MM.1S (cell line): ENCODE measurements around the gene ECE1.
A peak's percentile ranks its signal among the peaks of the same experiment; 100 is the strongest.

Experiments
- DNase-seq: peaks from one replicate; pipeline ENCODE4 v3.0.0-alpha.2; 2015
- H2AFZ ChIP-seq: fragments of 300-600 bp; sonication (generic); 2 replicates; pipeline ENCODE4 v1.6.0; 2016; ENCODE audit warnings: antibody characterized with exemption, low read length
- H3F3A ChIP-seq: fragments of 300-600 bp; sonication (generic); 2 replicates; pipeline ENCODE4 v1.6.1; 2016; ENCODE audit warnings: mild to moderate bottlenecking, antibody characterized with exemption, low read length, moderate library complexity, mixed read lengths; ENCODE audit not compliant: insufficient read depth
- H3K27ac ChIP-seq: fragments of 300-600 bp; sonication (generic); 2 replicates; pipeline ENCODE4 v1.5.1; 2016; ENCODE audit warnings: mild to moderate bottlenecking, low read length
- H3K27me3 ChIP-seq: fragments of 300-600 bp; sonication (generic); replicated peaks from 2 replicates; pipeline ENCODE4 v1.6.0; 2016; ENCODE audit warnings: low read length; ENCODE audit not compliant: insufficient read depth
- H3K36me3 ChIP-seq: fragments of 300-600 bp; sonication (generic); replicated peaks from 2 replicates; pipeline ENCODE4 v1.6.1; 2016; ENCODE audit warnings: mild to moderate bottlenecking, low read length, mixed read lengths; ENCODE audit not compliant: insufficient read depth
- H3K4me1 ChIP-seq: fragments of 300-600 bp; sonication (generic); 2 replicates; pipeline ENCODE4 v1.6.1; 2016; ENCODE audit warnings: low read length, mixed read lengths
- H3K4me2 ChIP-seq: fragments of 300-600 bp; sonication (generic); 2 replicates; pipeline ENCODE4 v1.6.0; 2016; ENCODE audit warnings: low read depth, low read length
- H3K4me3 ChIP-seq: fragments of 300-600 bp; sonication (generic); 2 replicates; pipeline ENCODE4 v1.5.1; 2016; ENCODE audit warnings: low read length, mixed read lengths
- H3K79me2 ChIP-seq: fragments of 300-600 bp; sonication (generic); 2 replicates; pipeline ENCODE4 v1.6.1; 2016; ENCODE audit warnings: mixed run types, low read length, mixed read lengths
- H3K9ac ChIP-seq: fragments of 300-600 bp; sonication (generic); 2 replicates; pipeline ENCODE4 v1.6.1; 2016; ENCODE audit warnings: low read length, mixed read lengths
- H3K9me2 ChIP-seq: fragments of 300-600 bp; sonication (generic); replicated peaks from 2 replicates; pipeline ENCODE4 v1.6.1; 2016; ENCODE audit warnings: mild to moderate bottlenecking, low read length, mixed read lengths; ENCODE audit not compliant: insufficient read depth
- H3K9me3 ChIP-seq: fragments of 300-600 bp; sonication (generic); replicated peaks from 2 replicates; pipeline ENCODE4 v1.6.1; 2016; ENCODE audit warnings: mild to moderate bottlenecking, low read length, mixed read lengths; ENCODE audit not compliant: insufficient read depth
- H4K20me1 ChIP-seq: fragments of 300-600 bp; sonication (generic); 2 replicates; pipeline ENCODE4 v1.6.1; 2016; ENCODE audit warnings: mild to moderate bottlenecking, low read length, moderate library complexity, mixed read lengths; ENCODE audit not compliant: insufficient read depth
- CTCF ChIP-seq: fragments of 300-600 bp; sonication (generic); IDR thresholded peaks from 2 replicates; pipeline ENCODE4 v1.5.1; 2016; ENCODE audit warnings: antibody characterized with exemption, low read length, mixed read lengths
- EZH2 ChIP-seq: fragments of 300-600 bp; sonication (generic); optimal IDR thresholded peaks from 2 replicates; pipeline ENCODE3; 2017; ENCODE audit warnings: low read depth, mild to moderate bottlenecking, antibody characterized with exemption, low read length, mixed read lengths
- EZH2phosphoT487 ChIP-seq: fragments of 300-600 bp; sonication (generic); IDR thresholded peaks from 2 replicates; pipeline ENCODE4 v1.6.1; 2018; ENCODE audit warnings: antibody characterized with exemption, low read length

Gene ECE1

DNA sequence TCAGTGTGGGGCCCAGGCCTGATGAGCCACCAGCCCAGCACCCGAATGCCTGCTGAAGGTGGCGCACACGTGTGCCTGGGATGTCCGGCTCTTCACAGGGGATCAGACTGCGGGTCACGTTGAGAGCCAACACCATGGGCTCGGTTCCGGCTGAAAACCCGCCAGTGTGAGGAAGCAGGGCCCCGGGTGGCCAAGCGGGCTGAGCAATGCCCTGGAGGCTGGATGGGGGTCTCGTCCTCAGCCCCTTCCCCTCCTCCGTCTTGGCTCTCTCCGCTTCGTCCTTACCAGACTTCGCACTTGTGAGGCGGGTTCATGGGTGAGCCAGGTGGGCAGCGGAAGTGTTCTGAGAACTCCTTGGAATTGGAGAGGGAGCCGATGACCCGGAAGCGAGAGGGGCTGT, 70.6 kb downstream of the ECE1 start:
- Histone ChIP-seq H4K20me1 (no peaks in the 10 kb centered on the region), H3K9me3 (no peaks in the 10 kb centered on the region), H3K9ac (no peak overlapping the region), H3F3A (no peaks in the 10 kb centered on the region), H3K4me3 (no peak overlapping the region), H3K4me1 (no peaks in the 10 kb centered on the region), H3K4me2 (no peak overlapping the region), H3K9me2 (no peaks in the 10 kb centered on the region), H3K36me3 (no peaks in the 10 kb centered on the region), H3K79me2 (no peaks in the 10 kb centered on the region), H3K27me3 (no peaks in the 10 kb centered on the region), H3K27ac (no peak overlapping the region), H2AFZ (no peak overlapping the region)
- DNase-seq: no peak
- TF ChIP-seq CTCF (no peak), EZH2phosphoT487 (no peak), EZH2 (no peak)

- DNase-seq: no peak
- no peak overlapping the region for H2AFZ ChIP-seq
- no peaks in the 10 kb centered on the region for H3F3A ChIP-seq
- H3K9me3 ChIP-seq: no peaks in the 10 kb centered on the region
- no peaks in the 10 kb centered on the region for H4K20me1 ChIP-seq
- no peaks in the 10 kb centered on the region for H3K4me1 ChIP-seq
- H3K36me3 ChIP-seq: no peaks in the 10 kb centered on the region
- H3K27me3 ChIP-seq: no peaks in the 10 kb centered on the region
- TF ChIP-seq CTCF (peak; percentile 46), EZH2 (no peak), EZH2phosphoT487 (no peak)
- H3K27ac ChIP-seq: no peak overlapping the region
- H3K9me2 ChIP-seq: no peaks in the 10 kb centered on the region
- no peak overlapping the region for H3K4me2 ChIP-seq
- no peak overlapping the region for H3K9ac ChIP-seq
- H3K79me2 ChIP-seq: no peaks in the 10 kb centered on the region
- H3K4me3 ChIP-seq: no peak overlapping the region
Measured at GRCh38 chr1:21217812-21218596, 72.3 kb downstream of the ECE1 start.

DNA sequence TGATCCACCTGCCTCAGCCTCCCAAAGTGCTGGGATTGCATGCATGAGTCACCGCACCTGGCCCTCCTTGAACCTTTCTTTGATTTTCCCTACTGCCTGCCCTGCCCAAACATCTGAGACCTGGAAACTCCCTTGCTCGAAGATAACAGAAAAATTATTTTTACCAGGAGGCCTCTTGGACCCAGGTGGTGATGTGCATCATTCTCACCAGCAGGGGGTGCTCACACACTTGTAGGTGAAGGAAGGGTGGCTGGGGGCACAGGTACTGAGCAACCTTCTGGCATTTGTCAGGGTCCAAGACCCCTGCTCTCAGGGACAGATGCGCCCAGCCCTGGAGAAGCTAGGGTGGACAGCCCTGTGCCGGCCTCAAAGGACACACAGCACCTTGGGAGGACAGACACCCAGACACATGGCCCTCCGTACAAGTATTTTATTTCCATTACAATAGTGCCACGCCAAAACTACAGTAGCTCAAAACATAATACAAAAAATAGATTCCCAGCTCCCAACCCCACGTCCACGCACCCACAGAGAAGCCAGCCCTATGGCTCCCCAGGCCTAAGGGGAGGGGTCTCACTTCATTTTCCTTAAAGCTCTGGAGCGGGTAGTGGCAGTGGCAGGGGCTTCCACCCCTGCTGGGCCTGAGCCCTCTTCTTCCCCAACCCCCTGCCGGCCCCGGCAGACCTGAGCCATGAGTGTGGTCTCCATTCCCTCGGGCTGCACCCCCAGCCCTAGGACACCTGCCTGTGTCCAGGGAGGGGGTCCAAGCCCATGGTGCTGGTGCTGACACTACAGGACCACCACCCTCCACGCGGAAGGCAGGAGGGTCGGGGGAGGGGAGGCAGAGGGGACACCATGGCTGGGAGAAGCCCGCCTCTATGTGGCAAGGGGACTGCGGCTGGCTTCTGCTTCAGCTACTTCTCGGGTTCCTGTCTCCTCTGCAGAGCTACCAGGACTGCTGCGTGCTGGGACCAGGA, 73.1 kb downstream of the ECE1 start:
- no peaks in the 10 kb centered on the region for H3K27me3 ChIP-seq
- H3F3A ChIP-seq: no peaks in the 10 kb centered on the region
- no peak overlapping the region for H3K9ac ChIP-seq
- no peaks in the 10 kb centered on the region for H4K20me1 ChIP-seq
- H2AFZ ChIP-seq: no peak overlapping the region
- no peaks in the 10 kb centered on the region for H3K9me3 ChIP-seq
- H3K9me2 ChIP-seq: no peaks in the 10 kb centered on the region
- no peaks in the 10 kb centered on the region for H3K79me2 ChIP-seq
- no peak overlapping the region for H3K4me2 ChIP-seq
- H3K27ac ChIP-seq: no peak overlapping the region
- DNase-seq: peak; percentile 63
- no peaks in the 10 kb centered on the region for H3K36me3 ChIP-seq
- no peaks in the 10 kb centered on the region for H3K4me1 ChIP-seq
- TF ChIP-seq CTCF: peak; percentile 79
- no peak for TF ChIP-seq EZH2
- no peak for TF ChIP-seq EZH2phosphoT487
- no peak overlapping the region for H3K4me3 ChIP-seq
